GM12878 (cell line): Measurements from ENCODE around the gene LDLRAD3. TPM values are rescaled to one million over a fixed set of nuclear protein-coding genes. Genes with fewer than 3 reads are reported as not detected.

ENCODE experiments used
- ATAC-seq: fragments of 200-7000 bp; cut with Tn5 transposase; 3 replicates; pipeline ENCODE4 v1.9.1; 2020; ENCODE audit warnings: mild to moderate bottlenecking, moderate library complexity
- BruUV-seq: library from RNA; stranded (reverse); fragments of 400-500 nt; replicated peaks from 2 replicates; lab custom pipeline; 2021; lab: Mats Ljungman, UMichigan
- CTCF ChIA-PET: fragments of 300-600 bp; sonication (Branson Sonifier 250); formaldehyde crosslinking; extraction: SDS; loops from one replicate; lab custom pipeline; 2021; ENCODE audit warnings: inconsistent platforms; lab: Yijun Ruan, JAX
- POLR2A ChIA-PET: fragments of 350-600 bp; formaldehyde crosslinking; extraction: SDS; loops from one replicate; lab custom pipeline; 2021; ENCODE audit warnings: inconsistent platforms; lab: Charles Lee
- RAD21 ChIA-PET: fragments of 300-600 bp; sonication (Branson Sonifier 250); formaldehyde crosslinking; loops from one replicate; lab custom pipeline; 2023; ENCODE audit warnings: antibody characterized with exemption; ENCODE audit not compliant: unreplicated experiment; lab: Charles Lee
- SMC1A ChIA-PET: fragments of 300-600 bp; sonication (Branson Sonifier 250); formaldehyde crosslinking; loops from one replicate; lab custom pipeline; 2023; ENCODE audit not compliant: unreplicated experiment, uncharacterized antibody; lab: Charles Lee
- DNase-seq: peaks from one replicate; pipeline ENCODE4 v3.0.0-alpha.2; 2011; ENCODE audit warnings: low read depth, low spot score
- FAIRE-seq: peaks from 3 replicates; lab custom pipeline; 2011; peaks lifted over from hg19 to GRCh38; lab: Jason Lieb, UNC
- H2AFZ ChIP-seq: 2 replicates; pipeline ENCODE4 v1.6.0; 2011; ENCODE audit warnings: low read depth, low read length, control low read depth; ENCODE audit not compliant: control insufficient read depth
- H3K27ac ChIP-seq: 2 replicates; pipeline ENCODE4 v1.5.1; 2011; ENCODE audit warnings: control low read depth; ENCODE audit not compliant: control insufficient read depth, insufficient read depth
- H3K27me3 ChIP-seq, 2 experiments: replicated peaks in 1 of 2; 2 replicates each; pipeline versions ENCODE4 v1.6.0 to v1.6.1; 2011; ENCODE audit warnings: low read length in 1 of 2; ENCODE audit not compliant: control insufficient read depth in 2 of 2, insufficient read depth in 2 of 2
- H3K36me3 ChIP-seq, 2 experiments: 2 replicates each; pipeline ENCODE4 v1.5.1; 2011; ENCODE audit warnings: low read length in 1 of 2; ENCODE audit not compliant: control insufficient read depth in 2 of 2, insufficient read depth in 2 of 2
- H3K4me1 ChIP-seq: 2 replicates; pipeline ENCODE4 v1.6.1; 2011; ENCODE audit warnings: mild to moderate bottlenecking, low read length, moderate library complexity, mixed read lengths; ENCODE audit not compliant: control insufficient read depth, insufficient read depth
- H3K4me2 ChIP-seq: 2 replicates; pipeline ENCODE4 v1.6.0; 2011; ENCODE audit warnings: control low read depth; ENCODE audit not compliant: control insufficient read depth, insufficient read depth
- H3K4me3 ChIP-seq: fragments of 200-600 bp; sonication (generic); 2 replicates; pipeline ENCODE4 v1.5.1; 2016
- H3K79me2 ChIP-seq: 2 replicates; pipeline ENCODE4 v1.6.0; 2011; ENCODE audit warnings: low read length; ENCODE audit not compliant: control insufficient read depth, insufficient read depth
- H3K9ac ChIP-seq: 2 replicates; pipeline ENCODE4 v1.8.0; 2011; ENCODE audit warnings: low read length, control low read depth, mixed read lengths; ENCODE audit not compliant: control insufficient read depth, insufficient read depth
- H3K9me3 ChIP-seq: replicated peaks from 3 replicates; pipeline ENCODE4 v1.5.1; 2011; ENCODE audit warnings: mild to moderate bottlenecking, low read length; ENCODE audit not compliant: control insufficient read depth, insufficient read depth
- H4K20me1 ChIP-seq: 2 replicates; pipeline ENCODE4 v1.6.0; 2011; ENCODE audit not compliant: control insufficient read depth, insufficient read depth
- BHLHE40 ChIP-seq, 2 experiments: fragments of 450-650 bp in 1 of 2; IDR thresholded peaks; 2 replicates each; pipeline ENCODE4 v1.6.1; 2011 to 2017; ENCODE audit warnings: low read depth in 2 of 2, borderline replicate concordance in 1 of 2, improper control_type of control experiment in 1 of 2, low read length in 1 of 2, mild to moderate bottlenecking in 1 of 2
- CBX5 ChIP-seq: sonication (generic); IDR thresholded peaks from 2 replicates; pipeline ENCODE4 v1.6.1; 2016; ENCODE audit warnings: low read depth, moderate library complexity, mild to moderate bottlenecking, inconsistent platforms
- HCFC1 ChIP-seq: fragments of 150-350 bp; IDR thresholded peaks from 2 replicates; pipeline ENCODE4 v1.6.1; 2014; ENCODE audit warnings: low read length
- IKZF2 ChIP-seq, 2 experiments: fragments of 450-650 bp; IDR thresholded peaks; 2 replicates each; pipeline ENCODE4 v1.6.1; 2017; ENCODE audit warnings: mild to moderate bottlenecking in 2 of 2, moderate library complexity in 2 of 2
- JUND ChIP-seq: IDR thresholded peaks from 2 replicates; pipeline ENCODE4 v1.6.1; 2012; ENCODE audit warnings: low read depth, mild to moderate bottlenecking, low read length, improper control_type of control experiment, moderate library complexity
- NFIC ChIP-seq: IDR thresholded peaks from 2 replicates; pipeline ENCODE4 v1.6.1; 2012; ENCODE audit warnings: low read depth, mild to moderate bottlenecking, inconsistent platforms, low read length, moderate library complexity
- SUPT20H ChIP-seq: IDR thresholded peaks from 2 replicates; pipeline ENCODE4 v1.6.1; 2011; ENCODE audit warnings: low read depth, mild to moderate bottlenecking, low read length, moderate library complexity, borderline replicate concordance; ENCODE audit not compliant: control insufficient read depth
- ZBED1 ChIP-seq: IDR thresholded peaks from 2 replicates; pipeline ENCODE4 v1.6.1; 2016; ENCODE audit warnings: borderline replicate concordance
- ZNF217 ChIP-seq: fragments of 450-650 bp; IDR thresholded peaks from 2 replicates; pipeline ENCODE4 v1.6.1; 2017; ENCODE audit warnings: antibody characterized with exemption, mild to moderate bottlenecking
- WGBS: methylation state at CpG from one replicate; pipeline ENCODE4 v1.1.6; 2016; ENCODE audit warnings: low lambda C conversion rate; ENCODE audit not compliant: insufficient replicate concordance, insufficient coverage; ENCODE audit errors: missing lambda C conversion rate; 5-methylcytosine and 5-hydroxymethylcytosine counted together
- in situ Hi-C: fragments of 300-500 bp; cut with MboI; formaldehyde crosslinking; loops from 9 replicates; pipeline ENCODE4 v1.14.3; 2018; ENCODE audit warnings: mixed read lengths
- intact Hi-C: fragments of 100-400 bp; cut with micrococcal nuclease; formaldehyde crosslinking; loops from one replicate; pipeline ENCODE4 v1.14.2; 2022; ENCODE audit not compliant: unreplicated experiment
- polyA plus RNA-seq, 11 experiments: library from polyadenylated mRNA; depleted of rRNA in 4 of 11; unstranded in 6 of 11; stranded (reverse) in 5 of 11; fragments of >200 nt; fragmentation: Nextera tagmentation in 4 of 11; fragmentation: Illumina TruSeq in 1 of 11; extraction: Ambion mirVana in 4 of 11; extraction: Trizol in 1 of 11; gene quantifications; 1 replicate in 1 of 11; 2 replicates in 10 of 11; pipeline versions ENCODE4 v1.2.1 to v1.2.3, GENCODE V29; 2011 to 2016; ENCODE audit warnings: inconsistent platforms in 2 of 11, missing spikeins in 2 of 11, low read depth in 1 of 11
- total RNA-seq, 4 experiments: library from RNA; depleted of rRNA in 3 of 4; stranded (reverse); fragments of >200 nt in 3 of 4; fragmentation: Illumina TruSeq in 1 of 4; extraction: Trizol in 1 of 4; gene quantifications; 2 replicates each; pipeline versions ENCODE4 v1.2.1 to v1.2.3, GENCODE V29; 2013 to 2021
- TF ChIP-seq, protein P1 (sequence below): fragments of 150-350 bp; IDR thresholded peaks from 2 replicates; pipeline ENCODE4 v1.6.1; 2014; ENCODE audit warnings: mild to moderate bottlenecking, low read depth, low read length

Gene LDLRAD3
- total and polyA plus RNA-seq, 10 of the 15 experiments (the other 5 are each of a cell fraction or from before 2014, with no cell fraction given), result 2.5 to 17.2 (median 10.7) TPM

DNA sequence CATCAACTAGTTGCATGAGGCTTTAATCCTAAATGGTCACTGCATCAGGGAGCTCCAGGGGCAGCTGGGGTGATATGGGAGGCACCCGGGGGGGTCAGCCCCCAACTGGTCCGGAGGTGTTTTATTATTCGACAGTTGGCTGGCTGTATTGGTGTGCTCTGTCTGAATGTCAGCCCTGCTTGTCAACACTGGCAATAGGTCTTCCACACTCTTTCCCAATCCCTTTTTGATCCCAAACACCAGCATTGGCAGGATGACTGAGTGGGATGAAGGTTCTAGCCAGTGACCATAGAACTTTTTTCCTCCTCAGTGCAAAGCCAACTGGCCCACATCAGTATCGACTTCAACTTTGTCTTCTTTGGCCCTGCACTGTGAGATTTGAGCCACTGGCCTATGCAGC lies 8.9 kb upstream of the LDLRAD3 start:
- in situ Hi-C loops (no loop called here), intact Hi-C loops (no loop called here)
- RAD21 ChIA-PET, result no interaction called here
- H3K4me2 ChIP-seq, result no peak overlapping the region
- DNase-seq (no peak), FAIRE-seq (no peak), ATAC-seq (no peak)
- no peak overlapping the region for H3K9ac ChIP-seq
- H4K20me1 ChIP-seq, result no peaks in the 10 kb centered on the region
- H3K27me3 ChIP-seq, result peaks cover 0 to 3% of the 10 kb centered on the region in 2 experiments; a peak in 2 of 4 replicates
- no peak overlapping the region for H3K4me3 ChIP-seq
- TF ChIP-seq CBX5, result no peak
- TF ChIP-seq JUND, result no peak
- TF ChIP-seq ZNF217, result no peak
- TF ChIP-seq BHLHE40 (IDR thresholded peaks at IDR 0.05; ENCODE audit: borderline replicate concordance in 1 of 2, low read depth in 2 of 2, low read length in 1 of 2), result no peak
- TF ChIP-seq NFIC, result no peak
- no peak for TF ChIP-seq IKZF2 (IDR thresholded peaks at IDR 0.05)
- no peak for TF ChIP-seq SUPT20H
- TF ChIP-seq HCFC1, result no peak
- no peak for TF ChIP-seq ZBED1
- TF ChIP-seq, protein P1, sequence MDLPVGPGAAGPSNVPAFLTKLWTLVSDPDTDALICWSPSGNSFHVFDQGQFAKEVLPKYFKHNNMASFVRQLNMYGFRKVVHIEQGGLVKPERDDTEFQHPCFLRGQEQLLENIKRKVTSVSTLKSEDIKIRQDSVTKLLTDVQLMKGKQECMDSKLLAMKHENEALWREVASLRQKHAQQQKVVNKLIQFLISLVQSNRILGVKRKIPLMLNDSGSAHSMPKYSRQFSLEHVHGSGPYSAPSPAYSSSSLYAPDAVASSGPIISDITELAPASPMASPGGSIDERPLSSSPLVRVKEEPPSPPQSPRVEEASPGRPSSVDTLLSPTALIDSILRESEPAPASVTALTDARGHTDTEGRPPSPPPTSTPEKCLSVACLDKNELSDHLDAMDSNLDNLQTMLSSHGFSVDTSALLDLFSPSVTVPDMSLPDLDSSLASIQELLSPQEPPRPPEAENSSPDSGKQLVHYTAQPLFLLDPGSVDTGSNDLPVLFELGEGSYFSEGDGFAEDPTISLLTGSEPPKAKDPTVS, result no peak
- CTCF ChIA-PET, result interaction anchor here (0.6 to 1.3 kb wide), 2 partner anchors 45 to 116 kb away, joined by 3 read pairs; no protein-coding TSS in a partner anchor
- no peak overlapping the region for H2AFZ ChIP-seq
- no peak overlapping the region for H3K27ac ChIP-seq
- no peaks in the 10 kb centered on the region for H3K4me1 ChIP-seq
- no peaks in the 10 kb centered on the region for H3K36me3 ChIP-seq
- POLR2A ChIA-PET, result interaction anchor here (1.2 kb wide), 1 partner anchor 16 kb away, joined by 3 read pairs; no protein-coding TSS in a partner anchor
- 60% methylated on average over 4 of the region's 4 CpGs for WGBS
- H3K79me2 ChIP-seq, result no peaks in the 10 kb centered on the region
- SMC1A ChIA-PET, result interaction anchor here (1.6 kb wide), 1 partner anchor 113 kb away, joined by 4 read pairs; no protein-coding TSS in a partner anchor
- BruUV-seq, result no TSS peak
- H3K9me3 ChIP-seq, result no peaks in the 10 kb centered on the region; the same call in 2 of the 3 replicates
